GM12878 (cell line): ENCODE data around the gene PPP1R9B. TPM values are rescaled to one million over a fixed set of nuclear protein-coding genes. Genes with fewer than 3 reads are reported as not detected.
A peak's percentile ranks its signal among the peaks of the same experiment; 100 is the strongest.

Experiments used
- CEBPZ ChIP-seq: fragments of 150-350 bp; IDR thresholded peaks from 2 replicates; pipeline ENCODE4 v1.6.1; 2016; ENCODE audit warnings: low read depth, low read length
- CHD2 ChIP-seq: IDR thresholded peaks from 2 replicates; pipeline ENCODE4 v1.6.1; 2011; ENCODE audit warnings: low read depth, low read length, improper control_type of control experiment, borderline replicate concordance
- E2F4 ChIP-seq: IDR thresholded peaks from 2 replicates; pipeline ENCODE4 v1.6.1; 2012; ENCODE audit warnings: low read depth, low read length, improper control_type of control experiment
- ELK1 ChIP-seq: IDR thresholded peaks from 2 replicates; pipeline ENCODE4 v1.6.1; 2012; ENCODE audit warnings: low read depth, low read length, improper control_type of control experiment
- ESRRA ChIP-seq: IDR thresholded peaks from 2 replicates; pipeline ENCODE4 v1.6.1; 2012; ENCODE audit warnings: mild to moderate bottlenecking, low read length, improper control_type of control experiment
- MTA2 ChIP-seq: fragments of 450-650 bp; IDR thresholded peaks from 2 replicates; pipeline ENCODE4 v1.6.1; 2016; ENCODE audit warnings: low read depth, mild to moderate bottlenecking, moderate library complexity
- NKRF ChIP-seq: fragments of 450-650 bp; conservative IDR thresholded peaks from 2 replicates; pipeline ENCODE4 v1.6.1; 2017; ENCODE audit warnings: mild to moderate bottlenecking, moderate library complexity
- PAX5 ChIP-seq: IDR thresholded peaks from 2 replicates; pipeline ENCODE4 v1.6.1; 2011; ENCODE audit warnings: low read depth, low read length, borderline replicate concordance
- POLR2A ChIP-seq: IDR thresholded peaks from 2 replicates; pipeline ENCODE4 v1.6.1; 2011; ENCODE audit warnings: low read depth, mild to moderate bottlenecking, low read length
- RCOR1 ChIP-seq: conservative IDR thresholded peaks from 2 replicates; pipeline ENCODE4 v1.6.1; 2012; ENCODE audit warnings: low read depth, low read length, improper control_type of control experiment
- SIN3A ChIP-seq: IDR thresholded peaks from 2 replicates; pipeline ENCODE4 v1.6.1; 2012; ENCODE audit warnings: low read depth, low read length, improper control_type of control experiment
- SMARCA5 ChIP-seq: fragments of 450-650 bp; IDR thresholded peaks from 2 replicates; pipeline ENCODE4 v1.6.1; 2017; ENCODE audit warnings: mild to moderate bottlenecking
- USF1 ChIP-seq: IDR thresholded peaks from 2 replicates; pipeline ENCODE4 v1.6.1; 2011; ENCODE audit warnings: borderline replicate concordance, low read depth, mild to moderate bottlenecking, moderate library complexity, mixed read lengths, low read length; ENCODE audit not compliant: insufficient read depth; ENCODE audit errors: extremely low read length
- YY1 ChIP-seq: IDR thresholded peaks from 2 replicates; pipeline ENCODE4 v1.6.1; 2011; ENCODE audit warnings: low read depth, mild to moderate bottlenecking, low read length
- polyA plus RNA-seq, 11 experiments: library from polyadenylated mRNA; depleted of rRNA in 4 of 11; unstranded in 6 of 11; stranded (reverse) in 5 of 11; fragments of >200 nt; fragmentation: Nextera tagmentation in 4 of 11; fragmentation: Illumina TruSeq in 1 of 11; extraction: Ambion mirVana in 4 of 11; extraction: Trizol in 1 of 11; gene quantifications; 1 replicate in 1 of 11; 2 replicates in 10 of 11; pipeline versions ENCODE4 v1.2.1 to v1.2.3, GENCODE V29; 2011 to 2016; ENCODE audit warnings: inconsistent platforms in 2 of 11, missing spikeins in 2 of 11, low read depth in 1 of 11
- total RNA-seq, 4 experiments: library from RNA; depleted of rRNA in 3 of 4; stranded (reverse); fragments of >200 nt in 3 of 4; fragmentation: Illumina TruSeq in 1 of 4; extraction: Trizol in 1 of 4; gene quantifications; 2 replicates each; pipeline versions ENCODE4 v1.2.1 to v1.2.3, GENCODE V29; 2013 to 2021
- TF ChIP-seq, protein P1 (sequence below): fragments of 450-650 bp; IDR thresholded peaks from 2 replicates; pipeline ENCODE4 v1.6.1; 2016; ENCODE audit warnings: mild to moderate bottlenecking, moderate library complexity, borderline replicate concordance

Gene PPP1R9B
- total and polyA plus RNA-seq, 10 of the 15 experiments (the other 5 are each of a cell fraction or from before 2014, with no cell fraction given), result 0.20 to 107 (median 37.5) TPM

- TF ChIP-seq CEBPZ (no peak), CHD2 (peak; percentile 44; the same call in 1 of the 2 replicates), USF1 (no peak), SMARCA5 (peak; percentile 74; the same call in 1 of the 2 replicates), NKRF (no peak; the same call in 1 of the 2 replicates), ESRRA (no peak), SIN3A (0 out of 2 replicates have a peak, but pooled peaks have one; percentile 38), PAX5 (peak; percentile 11; the same call in 1 of the 2 replicates), RCOR1 (0 out of 2 replicates have a peak, but pooled peaks have one; percentile 42), MTA2 (peak; percentile 16; the same call in 1 of the 2 replicates), POLR2A (peak; percentile 83), E2F4 (0 out of 2 replicates have a peak, but pooled peaks have one; percentile 19), YY1 (peak; percentile 69; the same call in 1 of the 2 replicates), ELK1 (0 out of 2 replicates have a peak, but pooled peaks have one; percentile 28)
- TF ChIP-seq, protein P1, sequence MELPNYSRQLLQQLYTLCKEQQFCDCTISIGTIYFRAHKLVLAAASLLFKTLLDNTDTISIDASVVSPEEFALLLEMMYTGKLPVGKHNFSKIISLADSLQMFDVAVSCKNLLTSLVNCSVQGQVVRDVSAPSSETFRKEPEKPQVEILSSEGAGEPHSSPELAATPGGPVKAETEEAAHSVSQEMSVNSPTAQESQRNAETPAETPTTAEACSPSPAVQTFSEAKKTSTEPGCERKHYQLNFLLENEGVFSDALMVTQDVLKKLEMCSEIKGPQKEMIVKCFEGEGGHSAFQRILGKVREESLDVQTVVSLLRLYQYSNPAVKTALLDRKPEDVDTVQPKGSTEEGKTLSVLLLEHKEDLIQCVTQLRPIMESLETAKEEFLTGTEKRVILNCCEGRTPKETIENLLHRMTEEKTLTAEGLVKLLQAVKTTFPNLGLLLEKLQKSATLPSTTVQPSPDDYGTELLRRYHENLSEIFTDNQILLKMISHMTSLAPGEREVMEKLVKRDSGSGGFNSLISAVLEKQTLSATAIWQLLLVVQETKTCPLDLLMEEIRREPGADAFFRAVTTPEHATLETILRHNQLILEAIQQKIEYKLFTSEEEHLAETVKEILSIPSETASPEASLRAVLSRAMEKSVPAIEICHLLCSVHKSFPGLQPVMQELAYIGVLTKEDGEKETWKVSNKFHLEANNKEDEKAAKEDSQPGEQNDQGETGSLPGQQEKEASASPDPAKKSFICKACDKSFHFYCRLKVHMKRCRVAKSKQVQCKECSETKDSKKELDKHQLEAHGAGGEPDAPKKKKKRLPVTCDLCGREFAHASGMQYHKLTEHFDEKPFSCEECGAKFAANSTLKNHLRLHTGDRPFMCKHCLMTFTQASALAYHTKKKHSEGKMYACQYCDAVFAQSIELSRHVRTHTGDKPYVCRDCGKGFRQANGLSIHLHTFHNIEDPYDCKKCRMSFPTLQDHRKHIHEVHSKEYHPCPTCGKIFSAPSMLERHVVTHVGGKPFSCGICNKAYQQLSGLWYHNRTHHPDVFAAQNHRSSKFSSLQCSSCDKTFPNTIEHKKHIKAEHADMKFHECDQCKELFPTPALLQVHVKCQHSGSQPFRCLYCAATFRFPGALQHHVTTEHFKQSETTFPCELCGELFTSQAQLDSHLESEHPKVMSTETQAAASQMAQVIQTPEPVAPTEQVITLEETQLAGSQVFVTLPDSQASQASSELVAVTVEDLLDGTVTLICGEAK, result peak; percentile 16; the same call in 1 of the 2 replicates
Measured at GRCh38 chr17:50161023-50161910, 10.8 kb upstream of the PPP1R9B start (continued).
